DMS153 treated with DMSO at 0.1 percent for 48 hours (cell line): ENCODE results near the gene SHD.
A peak's percentile ranks its signal among the peaks of the same experiment; 100 is the strongest.
"Not testable (repeated sequence)": the region's sequence is repeated elsewhere in the genome, so short reads cannot be mapped to it uniquely, and the experiment has no call there.

ENCODE experiments used
- DNase-seq: peaks from one replicate; lab custom pipeline; 2025; ENCODE audit not compliant: unreplicated experiment; lab: John Stamatoyannopoulos, UW

Gene SHD

GRCh38 chr19:4278419-4279266 is at the start of gene SHD:
Gene SHD, plus strand, starts transcription at chr19:4279266. Its CDS starts 798 bp downstream, at chr19:4280064.
- DNase-seq = no peak

GRCh38 chr19:4230237-4230636 is 48.8 kb upstream of the SHD start:
- DNase-seq = not testable (repeated sequence)

GRCh38 chr19:4231521-4231920 is 47.5 kb upstream of the SHD start:
- not testable (repeated sequence) for DNase-seq

- DNase-seq = not testable (repeated sequence)
Measured at GRCh38 chr19:4232139-4232538, 46.9 kb upstream of the SHD start.

DNA sequence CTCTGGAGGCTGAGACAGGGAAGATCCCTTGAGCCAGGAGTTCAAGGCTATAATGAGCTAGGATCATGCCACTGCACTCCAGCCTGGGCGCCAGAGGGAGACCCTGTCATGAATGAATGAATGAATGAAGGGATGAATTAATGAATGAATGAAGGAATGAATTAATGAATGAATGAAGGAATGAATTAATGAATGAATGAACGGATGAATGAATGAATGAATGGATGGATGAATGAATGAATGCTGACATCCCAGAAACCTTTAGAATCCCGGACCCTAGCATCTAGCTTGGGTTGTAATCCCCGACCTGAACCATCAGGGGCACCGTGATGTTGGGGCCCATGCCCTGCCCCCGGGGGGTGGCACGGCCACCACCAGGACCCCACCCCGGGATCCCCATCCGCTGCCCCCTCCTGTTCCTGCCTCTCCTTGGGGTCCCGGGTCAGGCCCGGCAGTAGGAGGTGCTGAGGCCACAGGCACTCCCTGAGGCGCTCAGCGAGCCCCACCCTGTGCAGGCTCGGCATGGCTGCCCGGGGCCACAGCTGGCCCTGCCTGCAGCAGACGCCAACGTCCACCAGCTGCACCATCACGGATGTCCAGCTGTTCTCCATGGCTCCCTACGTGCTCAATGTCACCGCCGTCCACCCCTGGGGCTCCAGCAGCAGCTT is 46.3 kb upstream of the SHD start:
- no peak for DNase-seq

DNA sequence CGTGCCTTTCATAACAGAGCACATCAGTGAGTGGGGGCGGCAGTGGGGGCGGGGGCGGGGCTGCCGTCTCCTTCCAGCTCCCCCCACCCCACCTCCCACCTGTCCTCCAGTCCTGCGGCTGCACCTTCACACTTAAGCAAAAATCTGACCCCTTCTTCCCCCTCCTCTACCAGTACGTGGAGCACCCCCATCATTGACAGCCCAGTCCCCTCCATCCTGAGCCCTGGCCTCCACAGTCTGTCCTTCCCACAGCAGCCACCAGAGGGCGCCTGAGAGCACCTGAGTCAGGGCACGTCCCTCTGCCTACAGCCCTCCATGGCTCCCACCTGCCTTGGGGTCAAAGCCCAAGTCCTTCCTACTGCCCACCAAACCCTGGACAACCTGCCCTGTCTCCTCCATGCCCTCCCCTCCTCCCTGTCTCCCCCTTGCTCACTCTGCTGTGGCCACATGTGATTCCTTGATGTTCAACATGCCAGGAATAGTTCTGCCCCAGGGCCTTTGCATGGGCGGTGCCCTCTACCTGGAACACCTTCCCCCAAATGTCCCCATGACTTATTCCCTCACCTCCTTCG is 45.7 kb upstream of the SHD start:
- DNase-seq = no peak

DNA sequence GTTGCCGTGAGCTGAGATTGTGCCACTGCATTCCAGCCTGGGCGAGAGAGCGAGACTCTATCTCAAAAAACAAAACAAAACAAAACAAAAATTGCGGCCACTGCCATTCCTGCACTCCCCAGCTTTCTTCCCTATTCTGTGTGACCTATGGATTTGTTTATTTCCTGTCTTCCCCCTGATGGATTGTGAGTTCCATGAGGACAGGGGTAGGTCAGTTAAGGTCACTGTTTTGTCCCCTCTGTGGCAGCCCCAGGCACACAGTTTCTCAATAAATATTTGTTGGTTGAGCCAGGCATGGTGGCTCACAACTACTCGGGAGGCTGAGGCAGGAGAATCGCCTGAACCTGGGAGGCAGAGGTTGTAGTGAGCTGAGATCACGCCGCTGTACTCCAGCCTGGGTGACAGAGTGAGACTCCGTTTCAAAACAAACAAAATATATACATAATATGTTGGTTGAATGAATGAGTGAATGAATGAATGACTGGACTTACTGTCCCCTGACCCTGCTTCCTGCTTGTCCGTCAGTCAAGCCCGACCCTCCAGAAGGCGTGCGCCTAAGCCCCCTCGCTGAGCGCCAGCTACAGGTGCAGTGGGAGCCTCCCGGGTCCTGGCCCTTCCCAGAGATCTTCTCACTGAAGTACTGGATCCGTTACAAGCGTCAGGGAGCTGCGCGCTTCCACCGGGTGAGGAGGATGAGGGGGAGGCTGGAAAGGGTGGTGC is 44.8 kb upstream of the SHD start:
- no peak for DNase-seq

- no peak for DNase-seq
Measured at GRCh38 chr19:4234862-4235201, 44.2 kb upstream of the SHD start.

GRCh38 chr19:4237510-4237909 is 41.6 kb upstream of the SHD start:
- not testable (repeated sequence) for DNase-seq

GRCh38 chr19:4238831-4239230 is 40.2 kb upstream of the SHD start:
- DNase-seq = no peak

DNA sequence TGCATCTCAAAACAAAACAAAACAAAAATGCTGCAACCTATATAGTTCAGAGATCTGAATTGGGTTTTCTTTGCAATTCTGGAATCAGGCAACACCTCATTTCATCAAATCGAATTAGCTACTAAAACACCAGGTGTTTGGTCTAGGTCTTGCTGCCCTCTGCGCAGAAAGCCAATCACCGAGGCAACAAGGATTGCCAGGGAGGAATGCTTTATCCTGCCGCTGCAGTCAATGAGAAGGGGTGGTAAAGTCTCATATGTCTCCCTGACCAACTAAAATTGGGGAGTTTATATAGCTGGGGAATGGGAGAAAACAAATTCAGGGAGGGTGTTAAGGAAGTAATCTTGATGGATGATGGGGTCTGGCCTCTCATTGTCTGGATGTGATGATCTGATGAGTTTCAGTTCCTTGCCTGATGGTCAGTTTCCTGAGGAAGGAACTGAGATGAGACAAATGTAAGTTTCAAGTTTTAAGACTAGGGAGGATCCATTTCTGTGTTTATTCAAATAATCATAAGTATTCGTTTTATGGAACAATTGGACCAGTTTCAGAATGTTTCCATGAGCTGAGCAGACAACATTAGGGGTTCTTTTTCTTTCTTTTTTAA is 37.1 kb upstream of the SHD start:
- no peak for DNase-seq

DNA sequence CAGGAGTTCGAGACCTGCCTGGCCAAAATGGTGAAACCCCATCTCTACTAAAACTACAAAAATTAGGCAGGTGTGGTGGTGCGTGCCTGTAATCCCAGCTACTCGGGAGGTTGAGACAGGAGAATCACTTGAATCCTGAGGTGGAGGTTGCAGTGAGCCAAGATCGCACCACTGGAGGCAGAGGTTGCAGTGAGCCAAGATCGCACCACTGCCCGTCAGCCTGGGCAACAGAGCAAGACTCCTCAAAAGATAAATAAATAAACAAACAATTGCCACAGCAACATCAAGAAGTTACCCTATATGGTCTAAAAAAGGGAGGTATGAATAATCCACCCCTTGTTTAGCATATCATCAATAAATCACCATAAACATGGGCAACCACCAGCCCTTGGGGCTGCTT is 33.1 kb upstream of the SHD start:
- not testable (repeated sequence) for DNase-seq

DNA sequence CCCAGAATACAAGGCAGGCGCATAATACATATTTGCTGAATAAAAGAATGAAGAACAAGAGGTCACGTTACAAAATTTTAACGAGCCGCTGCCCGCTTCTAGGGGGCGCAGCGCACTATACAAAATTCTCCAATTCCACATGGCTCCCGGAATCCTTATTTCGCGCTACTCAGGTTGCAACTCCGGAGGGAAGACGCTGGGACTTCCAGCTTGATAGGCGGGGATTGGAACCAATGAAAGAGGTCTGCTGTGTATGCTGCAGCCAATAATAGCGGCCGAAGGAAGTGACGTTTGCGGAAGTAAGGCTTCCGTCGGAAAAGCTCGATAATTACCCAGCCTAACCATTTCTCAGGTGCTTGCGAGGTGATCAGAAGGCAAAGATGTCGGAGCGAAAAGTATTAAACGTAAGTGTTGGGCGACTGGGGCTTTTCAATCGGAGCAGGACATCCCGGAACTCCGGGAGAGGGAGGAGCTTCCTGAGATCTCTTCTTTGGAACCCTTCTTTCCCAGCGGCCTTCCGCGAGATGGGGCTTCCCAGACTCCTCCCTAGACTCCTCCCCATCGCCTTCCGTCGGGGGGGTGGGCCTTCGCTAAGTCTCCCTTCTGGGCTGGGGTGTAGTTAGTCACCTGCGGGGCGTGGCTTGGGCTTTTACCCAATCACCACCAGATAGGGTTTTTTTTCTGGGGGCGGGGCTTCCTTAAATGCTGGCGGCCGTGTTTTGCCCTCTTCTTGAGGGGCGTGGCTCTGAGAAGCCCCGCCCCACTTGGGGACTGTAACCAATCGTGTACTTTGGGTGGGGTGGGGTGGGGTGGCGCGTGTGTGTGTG is 32.1 kb upstream of the SHD start, which contains the start of gene YJU2:
YJU2 (plus strand) TSS at position 314 of the 827 bp plus-strand sequence; CDS start at position 381, 67 bp downstream.
- peak; percentile 97 for DNase-seq

DNA sequence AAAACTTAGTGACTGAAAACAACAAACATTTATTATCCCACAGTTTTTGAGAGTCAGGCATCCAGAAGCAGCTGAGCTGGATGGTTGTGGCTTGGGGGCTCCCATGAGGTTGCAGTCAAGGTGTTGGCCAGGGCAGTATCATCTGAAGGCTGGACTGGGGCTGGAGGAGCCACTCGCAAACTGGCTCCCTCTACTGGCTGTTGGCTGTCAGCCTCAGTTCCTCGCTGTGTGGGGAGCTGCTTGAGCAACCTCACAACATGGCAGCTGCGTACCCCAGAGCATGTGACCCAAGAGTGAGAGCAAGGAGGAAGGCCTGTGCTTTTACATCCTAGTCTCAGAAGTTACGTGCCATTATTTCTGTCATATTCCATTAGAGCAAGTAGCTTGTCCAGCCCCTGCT is 22.5 kb upstream of the SHD start:
- DNase-seq = no peak

DNA sequence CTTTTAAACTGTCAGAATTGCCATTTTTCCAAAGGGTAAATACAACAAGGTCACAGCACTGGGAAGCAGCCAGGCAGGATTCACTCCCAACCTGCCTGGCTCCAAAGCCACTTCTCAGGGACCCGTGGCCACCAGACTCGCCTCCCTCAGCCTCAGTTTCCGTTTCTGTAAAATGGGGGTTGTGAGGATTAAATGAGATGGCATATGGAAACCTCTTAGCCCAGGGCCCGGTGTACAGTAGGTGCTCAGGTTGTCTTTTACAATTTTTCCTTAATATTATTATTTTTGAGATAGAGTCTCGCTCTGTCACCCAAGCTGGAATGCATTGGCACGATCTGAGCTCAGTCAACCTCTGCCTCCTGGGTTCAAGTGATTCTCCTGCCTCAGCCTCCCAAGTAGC is 22.0 kb upstream of the SHD start:
- no peak for DNase-seq

DNA sequence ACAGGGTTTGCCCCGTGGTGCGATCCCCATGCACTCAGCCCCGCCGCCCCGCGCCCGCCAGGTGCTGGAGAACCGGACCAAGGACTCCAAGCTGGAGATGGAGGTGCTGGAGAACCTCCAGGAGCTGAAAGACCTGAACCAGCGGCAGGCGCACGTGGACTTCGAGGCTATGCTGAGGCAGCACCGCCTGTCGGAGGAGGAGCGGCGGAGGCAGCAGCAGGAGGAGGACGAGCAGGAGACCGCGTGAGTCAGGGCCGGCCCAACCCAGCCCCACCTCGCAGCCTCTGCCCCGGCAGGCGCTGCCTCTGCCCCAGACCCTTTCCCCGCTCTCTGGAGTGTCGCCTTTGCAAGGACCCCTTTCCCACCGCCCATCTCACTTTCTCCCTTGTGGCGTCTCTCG is 20.9 kb upstream of the SHD start:
- DNase-seq = no peak

DNA sequence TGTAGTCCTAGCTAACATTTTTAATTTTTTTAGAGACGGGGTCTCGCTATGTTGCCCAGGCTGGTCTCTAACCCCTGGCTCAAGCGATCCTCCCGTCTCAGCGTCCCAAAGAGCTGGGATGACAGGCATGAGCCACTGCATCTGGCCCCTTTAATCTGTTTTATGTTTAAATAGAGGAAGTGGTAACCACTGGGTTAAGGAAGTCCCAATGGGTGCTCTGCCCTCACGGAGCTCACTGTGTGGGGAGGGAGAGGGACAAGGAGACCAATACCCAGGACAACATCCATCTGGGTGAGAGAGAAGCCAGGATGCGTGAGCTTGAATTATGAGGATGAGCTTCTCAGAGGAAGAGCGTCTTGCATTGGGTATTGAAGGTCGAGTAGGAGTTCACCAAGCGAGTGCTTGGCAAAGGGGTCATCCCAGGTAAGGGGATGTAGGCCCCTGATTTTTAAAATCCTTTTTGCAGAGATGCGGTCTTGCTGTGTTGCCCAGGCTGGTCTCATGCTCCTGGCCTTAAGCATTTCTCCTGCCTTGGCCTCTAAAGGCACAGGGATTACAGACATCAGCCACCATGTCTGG is 18.4 kb upstream of the SHD start:
- no peak for DNase-seq

DNA sequence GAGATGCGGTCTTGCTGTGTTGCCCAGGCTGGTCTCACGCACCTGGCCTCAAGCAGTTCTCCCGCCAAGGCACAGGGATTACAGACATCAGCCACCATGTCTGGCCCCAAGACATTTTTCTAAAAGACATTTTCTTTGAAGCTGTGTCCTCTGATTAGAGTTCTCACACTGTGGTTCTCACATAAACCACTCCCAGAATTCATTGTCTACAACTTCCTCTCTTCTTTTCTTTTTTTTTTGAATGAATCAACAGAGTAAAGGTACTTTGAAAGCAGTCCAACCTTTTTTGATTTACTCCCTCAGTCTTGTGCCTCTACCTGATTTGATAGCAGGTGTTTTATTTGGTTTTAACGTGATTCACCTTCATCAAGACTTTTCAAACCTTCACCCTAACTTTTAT is 14.3 kb upstream of the SHD start:
- DNase-seq = no peak

GRCh38 chr19:4266253-4267000 is 12.6 kb upstream of the SHD start:
- no peak for DNase-seq
